ENCODE results near the gene GAS2L3.

DNA sequence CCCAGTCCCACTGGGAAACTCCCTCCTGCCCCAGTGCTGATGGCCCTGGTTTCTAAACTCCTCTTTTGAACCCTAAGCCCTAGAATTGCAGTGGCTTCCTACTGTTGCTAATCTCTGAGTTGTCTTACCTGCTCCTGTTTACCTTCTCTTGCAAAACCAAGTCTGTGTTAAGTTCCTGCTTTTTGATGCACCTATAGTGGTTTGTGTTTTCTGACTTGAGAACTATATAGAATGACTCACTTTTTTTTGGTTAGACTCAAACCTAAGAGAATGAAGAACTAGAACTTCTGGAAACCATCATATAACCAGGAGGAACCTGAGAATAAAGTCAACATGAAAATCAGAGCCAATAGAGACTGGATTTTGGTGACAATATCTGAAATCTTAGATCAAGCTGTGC lies 5.5 kb upstream of the GAS2L3 start:
- TF ChIP-seq, protein P1, sequence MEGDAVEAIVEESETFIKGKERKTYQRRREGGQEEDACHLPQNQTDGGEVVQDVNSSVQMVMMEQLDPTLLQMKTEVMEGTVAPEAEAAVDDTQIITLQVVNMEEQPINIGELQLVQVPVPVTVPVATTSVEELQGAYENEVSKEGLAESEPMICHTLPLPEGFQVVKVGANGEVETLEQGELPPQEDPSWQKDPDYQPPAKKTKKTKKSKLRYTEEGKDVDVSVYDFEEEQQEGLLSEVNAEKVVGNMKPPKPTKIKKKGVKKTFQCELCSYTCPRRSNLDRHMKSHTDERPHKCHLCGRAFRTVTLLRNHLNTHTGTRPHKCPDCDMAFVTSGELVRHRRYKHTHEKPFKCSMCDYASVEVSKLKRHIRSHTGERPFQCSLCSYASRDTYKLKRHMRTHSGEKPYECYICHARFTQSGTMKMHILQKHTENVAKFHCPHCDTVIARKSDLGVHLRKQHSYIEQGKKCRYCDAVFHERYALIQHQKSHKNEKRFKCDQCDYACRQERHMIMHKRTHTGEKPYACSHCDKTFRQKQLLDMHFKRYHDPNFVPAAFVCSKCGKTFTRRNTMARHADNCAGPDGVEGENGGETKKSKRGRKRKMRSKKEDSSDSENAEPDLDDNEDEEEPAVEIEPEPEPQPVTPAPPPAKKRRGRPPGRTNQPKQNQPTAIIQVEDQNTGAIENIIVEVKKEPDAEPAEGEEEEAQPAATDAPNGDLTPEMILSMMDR (IDR thresholded peaks at IDR 0.05), result no peak
- no peak for TF ChIP-seq EZH2 (IDR thresholded peaks at IDR 0.05; ENCODE audit: borderline replicate concordance, insufficient read depth, low read depth, low read length, poor library complexity, severe bottlenecking)
